GM19463 (cell line): ENCODE data around the gene RPL37.
"Not testable (repeated sequence)": the region's sequence is repeated elsewhere in the genome, so short reads cannot be mapped to it uniquely, and the experiment has no call there.

Experiments
- ATAC-seq: cut with Tn5 transposase; IDR thresholded peaks from one replicate; pipeline ENCODE4 v1.9.1; 2021; ENCODE audit warnings: mild to moderate bottlenecking, moderate library complexity; ENCODE audit not compliant: unreplicated experiment

Gene RPL37

GRCh38 chr5:40834849-40835787 lies at the start of gene RPL37:
RPL37 (minus strand) TSS chr5:40835222; CDS start chr5:40835185, 37 bp downstream.
- ATAC-seq: peak; percentile 97

- ATAC-seq: not testable (repeated sequence)
These were observed 48.0 kb upstream of the RPL37 start for GRCh38 chr5:40883051-40883450.

GRCh38 chr5:40882291-40882690 lies 47.3 kb upstream of the RPL37 start:
- no peak for ATAC-seq

GRCh38 chr5:40879163-40879942 lies 44.3 kb upstream of the RPL37 start:
- ATAC-seq: no peak

- ATAC-seq: no peak
These were observed 42.5 kb upstream of the RPL37 start for GRCh38 chr5:40877371-40877988.

- no peak for ATAC-seq
These were observed 40.9 kb upstream of the RPL37 start for GRCh38 chr5:40875958-40876357.

- ATAC-seq: no peak
These were observed 38.4 kb upstream of the RPL37 start for GRCh38 chr5:40873286-40873880.

- not testable (repeated sequence) for ATAC-seq
These were observed 37.2 kb upstream of the RPL37 start for GRCh38 chr5:40872253-40872652.

GRCh38 chr5:40871177-40871576 lies 36.2 kb upstream of the RPL37 start:
- no peak for ATAC-seq

GRCh38 chr5:40869384-40869783 lies 34.4 kb upstream of the RPL37 start:
- no peak for ATAC-seq

- no peak for ATAC-seq
These were observed 31.8 kb upstream of the RPL37 start for GRCh38 chr5:40866844-40867243.

GRCh38 chr5:40865004-40865403 lies 30.0 kb upstream of the RPL37 start:
- ATAC-seq: not testable (repeated sequence)

GRCh38 chr5:40860711-40861110 lies 25.7 kb upstream of the RPL37 start:
- no peak for ATAC-seq

GRCh38 chr5:40853632-40854192 lies 18.7 kb upstream of the RPL37 start:
- ATAC-seq: no peak

GRCh38 chr5:40847525-40847924 lies 12.5 kb upstream of the RPL37 start:
- no peak for ATAC-seq

GRCh38 chr5:40846371-40846770 lies 11.3 kb upstream of the RPL37 start:
- ATAC-seq: no peak

- ATAC-seq: no peak
These were observed 9.5 kb upstream of the RPL37 start for GRCh38 chr5:40844565-40844964.

GRCh38 chr5:40842351-40842750 lies 7.3 kb upstream of the RPL37 start:
- no peak for ATAC-seq

- peak; percentile 41 for ATAC-seq
These were observed 6.2 kb upstream of the RPL37 start, which contains the start of gene CARD6 for GRCh38 chr5:40841068-40841805. CARD6 (plus strand) TSS chr5:40841367; CDS start chr5:40841383, 16 bp downstream.

GRCh38 chr5:40838086-40838485 lies 3.1 kb upstream of the RPL37 start:
- ATAC-seq: no peak
